HEK293T (cell line): ENCODE results near the gene DHX58.

Source experiments
- CTCF ChIA-PET: fragments of 350-600 bp; formaldehyde crosslinking; extraction: SDS; loops from one replicate; lab custom pipeline; 2021; ENCODE audit warnings: antibody characterized with exemption, inconsistent platforms; lab: Yijun Ruan, JAX
- POLR2A ChIA-PET: fragments of 350-600 bp; formaldehyde crosslinking; extraction: SDS; loops from one replicate; lab custom pipeline; 2020; ENCODE audit warnings: antibody characterized with exemption, inconsistent platforms; lab: Yijun Ruan, JAX
- DNase-seq: peaks from one replicate; pipeline ENCODE4 v3.0.0; 2012; ENCODE audit warnings: mixed read lengths; ENCODE audit errors: extremely low spot score
- ARNT ChIP-seq: fragments of 450-650 bp; IDR thresholded peaks from 2 replicates; pipeline ENCODE4 v1.6.1; 2017; ENCODE audit warnings: mild to moderate bottlenecking
- BHLHE40 ChIP-seq: fragments of 450-650 bp; IDR thresholded peaks from 2 replicates; pipeline ENCODE4 v1.6.1; 2016; ENCODE audit warnings: mild to moderate bottlenecking, moderate library complexity, borderline replicate concordance
- CTBP1 ChIP-seq: fragments of 450-650 bp; IDR thresholded peaks from 2 replicates; pipeline ENCODE4 v1.6.1; 2016; ENCODE audit warnings: borderline replicate concordance
- ELF4 ChIP-seq: fragments of 450-650 bp; IDR thresholded peaks from 2 replicates; pipeline ENCODE4 v1.6.1; 2017; ENCODE audit warnings: antibody characterized with exemption
- FOXA1 ChIP-seq: fragments of 450-650 bp; IDR thresholded peaks from 2 replicates; pipeline ENCODE4 v1.6.1; 2016; ENCODE audit warnings: mild to moderate bottlenecking
- FOXK2 ChIP-seq: fragments of 450-650 bp; IDR thresholded peaks from 2 replicates; pipeline ENCODE4 v1.6.1; 2016; ENCODE audit warnings: mild to moderate bottlenecking
- FOXM1 ChIP-seq: fragments of 450-650 bp; IDR thresholded peaks from 2 replicates; pipeline ENCODE4 v1.6.1; 2017; ENCODE audit warnings: mild to moderate bottlenecking, borderline replicate concordance
- HDGF ChIP-seq: fragments of 450-650 bp; IDR thresholded peaks from 2 replicates; pipeline ENCODE4 v1.6.1; 2017; ENCODE audit warnings: antibody characterized with exemption, borderline replicate concordance
- L3MBTL2 ChIP-seq: fragments of 450-650 bp; conservative IDR thresholded peaks from 2 replicates; pipeline ENCODE4 v1.6.1; 2016; ENCODE audit warnings: mild to moderate bottlenecking
- LEF1 ChIP-seq: fragments of 450-650 bp; IDR thresholded peaks from 2 replicates; pipeline ENCODE4 v1.6.1; 2017; ENCODE audit warnings: mild to moderate bottlenecking, borderline replicate concordance
- NFRKB ChIP-seq: fragments of 450-650 bp; IDR thresholded peaks from 2 replicates; pipeline ENCODE4 v1.6.1; 2016; ENCODE audit warnings: mild to moderate bottlenecking, moderate library complexity
- SP1 ChIP-seq: fragments of 450-650 bp; IDR thresholded peaks from 2 replicates; pipeline ENCODE4 v1.6.1; 2017
- SUZ12 ChIP-seq: fragments of 450-650 bp; IDR thresholded peaks from 2 replicates; pipeline ENCODE4 v1.6.1; 2016; ENCODE audit warnings: mild to moderate bottlenecking
- TARDBP ChIP-seq: fragments of 450-650 bp; IDR thresholded peaks from 2 replicates; pipeline ENCODE4 v1.6.1; 2016
- ZNF384 ChIP-seq: fragments of 450-650 bp; IDR thresholded peaks from 2 replicates; pipeline ENCODE4 v1.6.1; 2016
- TF ChIP-seq, protein P1 (sequence below): fragments of 450-650 bp; IDR thresholded peaks from 2 replicates; pipeline ENCODE4 v1.6.1; 2016

Gene DHX58

DNA sequence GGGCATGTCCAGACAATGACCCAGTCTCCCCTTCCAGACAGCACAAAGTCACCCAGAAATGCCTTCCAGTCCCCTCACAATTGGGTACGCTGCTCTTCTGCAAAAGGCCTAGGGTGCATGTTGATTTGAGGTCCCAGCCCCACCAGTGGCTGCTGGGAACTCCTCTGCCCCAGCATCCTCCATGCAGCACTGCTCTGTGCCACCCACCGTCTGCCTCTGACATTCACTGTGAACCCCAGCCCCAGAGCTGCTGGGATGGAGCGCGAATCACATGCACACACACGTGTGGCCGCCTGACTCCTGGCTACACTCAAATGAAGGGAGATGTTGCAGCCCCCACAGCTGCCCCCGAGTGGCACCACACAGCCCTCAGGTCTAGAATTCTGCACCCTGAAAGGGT is 60.9 kb downstream of the DHX58 start:
- POLR2A ChIA-PET, result interaction anchor here (0.9 to 1.4 kb wide), 4 partner anchors 26 to 40 kb away, joined by 3 to 4 read pairs (median 3); partner anchors contain the start of gene NKIRAS2
- TF ChIP-seq L3MBTL2 (no peak), FOXK2 (no peak), ELF4 (no peak), HDGF (no peak), FOXM1 (no peak), LEF1 (no peak), NFRKB (no peak), SP1 (no peak), SUZ12 (no peak), ARNT (no peak), TARDBP (no peak), BHLHE40 (no peak), ZNF384 (no peak), FOXA1 (no peak), CTBP1 (no peak)
- TF ChIP-seq, protein P1, sequence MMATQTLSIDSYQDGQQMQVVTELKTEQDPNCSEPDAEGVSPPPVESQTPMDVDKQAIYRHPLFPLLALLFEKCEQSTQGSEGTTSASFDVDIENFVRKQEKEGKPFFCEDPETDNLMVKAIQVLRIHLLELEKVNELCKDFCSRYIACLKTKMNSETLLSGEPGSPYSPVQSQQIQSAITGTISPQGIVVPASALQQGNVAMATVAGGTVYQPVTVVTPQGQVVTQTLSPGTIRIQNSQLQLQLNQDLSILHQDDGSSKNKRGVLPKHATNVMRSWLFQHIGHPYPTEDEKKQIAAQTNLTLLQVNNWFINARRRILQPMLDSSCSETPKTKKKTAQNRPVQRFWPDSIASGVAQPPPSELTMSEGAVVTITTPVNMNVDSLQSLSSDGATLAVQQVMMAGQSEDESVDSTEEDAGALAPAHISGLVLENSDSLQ, result no peak
- no peak for DNase-seq
- CTCF ChIA-PET, result interaction anchor here (0.6 to 1.2 kb wide), 6 partner anchors 14 to 92 kb away, joined by 3 to 6 read pairs (median 4); partner anchors contain the start of gene DNAJC7
